AG10803 (cell line): Measurements from ENCODE around the gene TMEM234.

Experiments
- DNase-seq: peaks from one replicate; pipeline ENCODE4 v3.0.0; 2010; ENCODE audit warnings: low read depth
- H3K4me3 ChIP-seq: 2 replicates; pipeline ENCODE4 v1.5.1; 2011; ENCODE audit warnings: mild to moderate bottlenecking, low read length, control low read depth
- TF ChIP-seq, protein P1 (sequence below): conservative IDR thresholded peaks from 2 replicates; pipeline ENCODE4 v1.5.1; 2011; ENCODE audit warnings: mild to moderate bottlenecking, low read length, control low read depth, inconsistent platforms

The TMEM234 gene

DNA sequence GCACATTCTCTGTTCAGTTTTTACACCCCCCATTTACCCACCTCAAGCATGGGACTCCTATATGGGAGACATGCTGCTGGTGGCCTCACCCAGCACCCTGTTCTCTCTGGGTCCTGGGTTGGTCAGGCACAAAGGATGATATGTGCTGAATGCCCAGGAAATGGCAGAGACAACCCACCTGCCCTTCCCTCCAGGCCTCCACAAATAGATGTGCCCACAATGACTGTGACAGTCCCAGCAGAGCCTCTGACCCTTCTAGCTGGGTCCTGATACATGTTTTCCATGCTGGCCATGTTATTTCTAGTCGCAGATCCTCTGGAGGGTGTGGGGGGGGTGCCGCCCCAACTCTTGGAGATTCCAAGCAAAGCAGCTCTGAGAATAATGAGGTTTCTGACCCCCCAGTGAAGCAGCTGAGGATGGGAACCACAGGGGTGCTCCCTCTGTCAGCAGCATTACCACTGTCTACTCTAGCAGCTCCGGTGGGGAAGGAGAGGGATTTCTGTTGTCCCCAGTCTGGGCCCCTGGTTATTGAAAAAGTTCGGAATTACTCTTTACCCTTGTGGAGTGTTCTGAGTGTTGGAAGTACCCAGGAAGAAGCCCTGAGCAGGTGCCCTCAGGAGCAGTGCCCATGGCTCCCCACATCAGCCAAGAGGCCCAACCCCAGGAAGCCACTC lies 23.0 kb downstream of the TMEM234 start:
- TF ChIP-seq, protein P1, sequence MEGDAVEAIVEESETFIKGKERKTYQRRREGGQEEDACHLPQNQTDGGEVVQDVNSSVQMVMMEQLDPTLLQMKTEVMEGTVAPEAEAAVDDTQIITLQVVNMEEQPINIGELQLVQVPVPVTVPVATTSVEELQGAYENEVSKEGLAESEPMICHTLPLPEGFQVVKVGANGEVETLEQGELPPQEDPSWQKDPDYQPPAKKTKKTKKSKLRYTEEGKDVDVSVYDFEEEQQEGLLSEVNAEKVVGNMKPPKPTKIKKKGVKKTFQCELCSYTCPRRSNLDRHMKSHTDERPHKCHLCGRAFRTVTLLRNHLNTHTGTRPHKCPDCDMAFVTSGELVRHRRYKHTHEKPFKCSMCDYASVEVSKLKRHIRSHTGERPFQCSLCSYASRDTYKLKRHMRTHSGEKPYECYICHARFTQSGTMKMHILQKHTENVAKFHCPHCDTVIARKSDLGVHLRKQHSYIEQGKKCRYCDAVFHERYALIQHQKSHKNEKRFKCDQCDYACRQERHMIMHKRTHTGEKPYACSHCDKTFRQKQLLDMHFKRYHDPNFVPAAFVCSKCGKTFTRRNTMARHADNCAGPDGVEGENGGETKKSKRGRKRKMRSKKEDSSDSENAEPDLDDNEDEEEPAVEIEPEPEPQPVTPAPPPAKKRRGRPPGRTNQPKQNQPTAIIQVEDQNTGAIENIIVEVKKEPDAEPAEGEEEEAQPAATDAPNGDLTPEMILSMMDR = no peak
- no peak overlapping the region for H3K4me3 ChIP-seq
- no peak for DNase-seq

DNA sequence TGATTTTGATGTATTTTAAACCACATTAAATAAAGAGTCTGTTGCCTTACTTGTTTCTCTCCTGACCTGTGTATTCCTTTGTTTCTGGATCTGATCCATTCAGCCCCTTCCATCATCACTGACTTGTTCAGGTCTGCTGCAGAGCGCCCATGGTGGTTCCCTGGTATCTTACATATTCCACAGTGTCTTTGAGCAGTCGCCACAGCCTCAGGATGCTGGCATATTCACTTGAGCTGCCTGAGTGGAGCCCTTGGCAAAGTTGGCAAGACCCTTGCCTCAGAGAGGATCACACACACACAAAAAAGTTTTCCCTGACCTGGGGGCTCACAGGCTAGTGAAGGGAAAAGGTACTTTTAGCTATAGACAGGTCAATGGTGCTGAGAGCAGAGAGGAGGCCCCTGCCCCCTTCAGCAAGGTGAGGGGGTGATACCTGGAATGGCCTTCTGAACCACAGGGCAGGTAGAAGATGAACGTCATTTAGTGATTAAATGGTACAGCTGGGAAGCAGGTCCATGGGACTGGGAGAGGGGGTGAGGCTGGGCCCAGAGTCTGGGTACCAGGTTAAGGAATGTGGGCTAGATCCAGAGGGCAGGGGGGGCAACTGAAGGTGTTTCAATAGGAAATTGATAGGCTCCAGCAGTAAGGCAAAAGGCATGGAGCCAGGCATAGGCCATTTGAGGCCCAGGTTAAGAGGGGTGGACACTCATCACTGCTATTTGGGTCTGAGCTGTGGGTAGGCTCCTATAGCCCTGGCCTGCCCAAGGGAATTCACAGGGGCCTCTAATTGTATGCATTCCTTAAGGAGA lies 23.7 kb downstream of the TMEM234 start:
- no peak for DNase-seq
- TF ChIP-seq, protein P1 = no peak
- H3K4me3 ChIP-seq = no peak overlapping the region

DNA sequence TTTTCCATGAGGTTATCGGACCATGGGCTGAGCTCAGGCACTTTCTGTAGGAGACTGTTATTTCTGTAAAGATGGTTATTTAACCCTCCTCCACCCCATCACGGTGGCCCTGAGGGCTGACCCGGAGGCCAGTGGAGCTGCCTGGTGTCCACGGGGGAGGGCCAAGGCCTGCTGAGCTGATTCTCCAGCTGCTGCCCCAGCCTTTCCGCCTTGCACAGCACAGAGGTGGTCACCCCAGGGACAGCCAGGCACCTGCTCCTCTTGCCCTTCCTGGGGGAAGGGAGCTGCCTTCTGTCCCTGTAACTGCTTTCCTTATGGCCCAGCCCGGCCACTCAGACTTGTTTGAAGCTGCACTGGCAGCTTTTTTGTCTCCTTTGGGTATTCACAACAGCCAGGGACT lies 24.3 kb downstream of the TMEM234 start:
- TF ChIP-seq, protein P1 = no peak
- no peak overlapping the region for H3K4me3 ChIP-seq
- no peak for DNase-seq

DNA sequence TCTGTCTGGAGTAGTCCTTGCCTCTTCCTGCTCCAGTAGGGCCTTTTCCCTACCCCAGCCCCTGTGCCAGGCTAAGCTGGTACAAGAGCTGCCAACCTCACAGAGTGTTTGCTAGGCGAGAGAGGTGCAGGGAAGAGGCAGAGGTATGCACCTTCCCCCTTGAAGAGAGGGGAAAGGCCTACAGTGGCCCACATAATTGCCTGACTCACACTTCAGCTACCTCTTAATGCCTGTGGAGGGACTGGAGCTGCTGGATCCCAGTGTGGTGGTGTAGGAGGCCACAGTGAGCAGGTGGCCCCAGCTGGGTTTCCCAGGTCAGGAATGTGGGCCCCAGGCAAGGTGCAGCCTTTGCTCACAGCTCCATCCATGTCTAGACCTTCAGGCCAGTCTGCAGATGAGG lies 25.1 kb downstream of the TMEM234 start:
- DNase-seq = no peak
- TF ChIP-seq, protein P1 = no peak
- H3K4me3 ChIP-seq = no peak overlapping the region

DNA sequence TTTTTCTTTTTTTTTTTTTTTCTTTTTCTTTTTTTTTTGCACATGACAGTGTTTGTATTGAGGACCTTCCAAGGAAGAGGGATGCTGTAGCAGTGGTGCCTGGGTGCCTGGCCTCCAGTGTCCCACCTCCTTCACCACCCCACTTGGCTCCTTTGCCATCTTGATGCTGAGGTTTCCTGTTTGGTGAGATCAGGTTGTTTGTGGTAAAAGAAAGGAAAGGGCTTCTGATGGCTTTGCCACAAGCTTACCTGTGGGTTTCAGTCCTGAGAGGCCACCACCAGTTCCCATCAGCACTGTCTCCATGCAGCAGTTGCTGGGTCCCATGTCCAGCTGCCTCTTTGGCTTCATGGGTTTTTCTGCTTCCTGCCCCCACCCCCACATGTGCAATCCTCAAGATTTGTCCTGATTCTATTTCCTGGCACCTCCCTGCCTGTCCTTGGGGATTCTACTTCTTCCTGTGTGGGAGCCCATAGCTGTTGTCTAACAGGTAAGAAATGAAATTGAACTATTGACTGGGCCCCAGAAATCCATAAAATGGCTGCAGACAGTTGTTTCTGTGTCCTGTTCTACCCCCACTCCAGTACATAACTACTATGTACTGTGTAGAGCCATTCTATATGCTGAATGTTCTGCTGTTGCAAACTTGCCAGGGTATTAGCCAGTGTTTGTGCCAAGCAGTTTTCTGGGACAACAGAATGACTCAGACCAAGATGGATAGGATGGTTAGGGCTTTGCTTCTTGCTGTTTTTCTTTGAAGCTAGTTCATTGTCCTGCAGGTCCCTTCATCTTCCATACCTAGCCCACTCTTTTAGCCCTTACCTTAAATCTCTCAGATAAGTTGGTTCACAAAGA lies 26.0 kb downstream of the TMEM234 start:
- TF ChIP-seq, protein P1 = no peak
- DNase-seq = no peak
- no peak overlapping the region for H3K4me3 ChIP-seq

DNA sequence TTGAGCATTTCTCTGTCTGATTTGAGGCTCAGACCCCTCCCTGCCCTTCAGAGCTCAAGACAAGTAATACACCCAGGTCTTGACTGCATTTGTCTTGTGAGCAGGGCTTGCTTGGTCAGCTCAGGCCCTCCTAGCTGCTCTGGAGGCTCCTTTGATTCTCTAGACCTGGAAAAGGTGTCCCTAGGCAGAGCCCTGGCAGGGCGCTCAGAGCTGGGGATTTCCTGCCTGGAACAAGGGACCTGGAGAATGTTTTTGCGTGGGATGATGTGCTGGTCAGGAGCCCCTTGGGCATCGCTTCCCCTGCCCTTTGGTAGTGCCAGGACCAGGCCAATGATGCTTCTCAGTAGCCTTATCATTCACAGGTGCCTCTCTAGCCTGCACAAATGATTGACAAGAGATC lies 26.6 kb downstream of the TMEM234 start:
- TF ChIP-seq, protein P1 = no peak
- H3K4me3 ChIP-seq = no peak overlapping the region
- DNase-seq = no peak
